ENCODE measurements around the gene SYT1.

SYT1 gene

DNA sequence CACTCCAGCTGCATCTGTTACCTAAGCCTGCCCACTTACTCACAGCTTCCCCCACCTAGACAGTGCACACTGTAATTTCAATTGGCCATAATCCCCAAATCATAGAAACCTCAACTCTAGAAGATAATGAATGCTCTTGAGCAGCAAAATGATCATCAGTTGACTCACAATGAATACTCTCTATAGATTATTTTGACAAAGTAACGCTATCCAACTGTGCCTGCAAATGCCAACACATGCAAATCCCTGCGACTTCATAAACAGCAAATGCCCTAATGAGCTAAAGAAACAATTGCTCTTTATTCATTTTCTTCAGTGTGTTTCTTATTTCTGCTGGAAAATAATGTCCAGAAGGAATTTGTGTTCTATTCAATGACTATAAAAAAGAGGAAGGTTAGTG, 506.7 kb downstream of the SYT1 start:
- no peaks in the 10 kb centered on the region for H3K36me3 ChIP-seq (ENCODE audit: control insufficient read depth, insufficient read depth, low read length)
- no peaks in the 10 kb centered on the region for H3K9me3 ChIP-seq (ENCODE audit: control insufficient read depth, insufficient read depth, low read length)
- no peak overlapping the region for H3K9ac ChIP-seq (ENCODE audit: low read depth, low read length)
- peaks cover 10% of the 10 kb centered on the region for H3K4me1 ChIP-seq (ENCODE audit: control insufficient read depth, insufficient read depth, low read length)
- no peak overlapping the region for H3K4me3 ChIP-seq (ENCODE audit: low read depth, low read length)
- no peaks in the 10 kb centered on the region for H3K27me3 ChIP-seq (ENCODE audit: control insufficient read depth, insufficient read depth, low read length)

GRCh38 chr12:79373896-79374499, 509.4 kb downstream of the SYT1 start:
- peaks cover 15% of the 10 kb centered on the region for H3K4me1 ChIP-seq (ENCODE audit: control insufficient read depth, insufficient read depth, low read length)
- no peaks in the 10 kb centered on the region for H3K9me3 ChIP-seq (ENCODE audit: control insufficient read depth, insufficient read depth, low read length)
- no peak overlapping the region for H3K4me3 ChIP-seq (ENCODE audit: low read depth, low read length)
- no peaks in the 10 kb centered on the region for H3K27me3 ChIP-seq (ENCODE audit: control insufficient read depth, insufficient read depth, low read length)
- H3K36me3 ChIP-seq (ENCODE audit: control insufficient read depth, insufficient read depth, low read length), result no peaks in the 10 kb centered on the region
- H3K9ac ChIP-seq (ENCODE audit: low read depth, low read length), result no peak overlapping the region

- Histone ChIP-seq H3K9ac (ENCODE audit: low read depth, low read length) (no peak overlapping the region), H3K36me3 (ENCODE audit: control insufficient read depth, insufficient read depth, low read length) (no peaks in the 10 kb centered on the region), H3K27me3 (ENCODE audit: control insufficient read depth, insufficient read depth, low read length) (no peaks in the 10 kb centered on the region), H3K9me3 (ENCODE audit: control insufficient read depth, insufficient read depth, low read length) (no peaks in the 10 kb centered on the region), H3K4me1 (ENCODE audit: control insufficient read depth, insufficient read depth, low read length) (peaks cover 15% of the 10 kb centered on the region), H3K4me3 (ENCODE audit: low read depth, low read length) (no peak overlapping the region)
Observed at GRCh38 chr12:79374545-79374944, 510.0 kb downstream of the SYT1 start.

- no peaks in the 10 kb centered on the region for H3K27me3 ChIP-seq (ENCODE audit: control insufficient read depth, insufficient read depth, low read length)
- H3K9me3 ChIP-seq (ENCODE audit: control insufficient read depth, insufficient read depth, low read length), result no peaks in the 10 kb centered on the region
- H3K4me3 ChIP-seq (ENCODE audit: low read depth, low read length), result no peak overlapping the region
- H3K36me3 ChIP-seq (ENCODE audit: control insufficient read depth, insufficient read depth, low read length), result no peaks in the 10 kb centered on the region
- no peak overlapping the region for H3K9ac ChIP-seq (ENCODE audit: low read depth, low read length)
- peaks cover 19% of the 10 kb centered on the region for H3K4me1 ChIP-seq (ENCODE audit: control insufficient read depth, insufficient read depth, low read length)
Observed at GRCh38 chr12:79375050-79375449, 510.5 kb downstream of the SYT1 start.

GRCh38 chr12:79378496-79378895, 513.9 kb downstream of the SYT1 start:
- H3K36me3 ChIP-seq (ENCODE audit: control insufficient read depth, insufficient read depth, low read length), result no peaks in the 10 kb centered on the region
- no peak overlapping the region for H3K4me3 ChIP-seq (ENCODE audit: low read depth, low read length)
- no peak overlapping the region for H3K9ac ChIP-seq (ENCODE audit: low read depth, low read length)
- H3K4me1 ChIP-seq (ENCODE audit: control insufficient read depth, insufficient read depth, low read length), result peaks cover 31% of the 10 kb centered on the region
- H3K27me3 ChIP-seq (ENCODE audit: control insufficient read depth, insufficient read depth, low read length), result no peaks in the 10 kb centered on the region
- H3K9me3 ChIP-seq (ENCODE audit: control insufficient read depth, insufficient read depth, low read length), result no peaks in the 10 kb centered on the region

DNA sequence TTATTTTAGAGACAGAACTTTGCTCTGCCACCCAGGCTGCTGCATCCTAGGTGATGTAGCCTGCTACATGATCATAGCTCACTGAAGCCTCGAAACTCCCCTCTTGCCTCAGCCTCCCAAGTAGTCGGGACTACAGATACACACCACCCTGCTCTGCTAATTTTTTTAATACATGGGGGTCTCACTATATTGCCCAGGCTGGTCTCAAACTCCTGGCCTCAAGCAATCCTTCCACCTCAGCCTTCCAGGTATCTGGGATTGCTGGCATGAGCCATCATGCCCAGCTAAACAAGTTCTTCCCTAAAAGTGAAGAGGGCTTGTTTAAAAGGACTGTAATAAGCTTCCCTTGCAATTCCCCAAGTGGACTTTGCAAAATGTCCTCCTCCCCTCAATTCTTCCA, 515.8 kb downstream of the SYT1 start:
- Histone ChIP-seq H3K9ac (ENCODE audit: low read depth, low read length) (no peak overlapping the region), H3K36me3 (ENCODE audit: control insufficient read depth, insufficient read depth, low read length) (no peaks in the 10 kb centered on the region), H3K27me3 (ENCODE audit: control insufficient read depth, insufficient read depth, low read length) (no peaks in the 10 kb centered on the region), H3K4me1 (ENCODE audit: control insufficient read depth, insufficient read depth, low read length) (peaks cover 27% of the 10 kb centered on the region), H3K4me3 (ENCODE audit: low read depth, low read length) (no peak overlapping the region), H3K9me3 (ENCODE audit: control insufficient read depth, insufficient read depth, low read length) (no peaks in the 10 kb centered on the region)

DNA sequence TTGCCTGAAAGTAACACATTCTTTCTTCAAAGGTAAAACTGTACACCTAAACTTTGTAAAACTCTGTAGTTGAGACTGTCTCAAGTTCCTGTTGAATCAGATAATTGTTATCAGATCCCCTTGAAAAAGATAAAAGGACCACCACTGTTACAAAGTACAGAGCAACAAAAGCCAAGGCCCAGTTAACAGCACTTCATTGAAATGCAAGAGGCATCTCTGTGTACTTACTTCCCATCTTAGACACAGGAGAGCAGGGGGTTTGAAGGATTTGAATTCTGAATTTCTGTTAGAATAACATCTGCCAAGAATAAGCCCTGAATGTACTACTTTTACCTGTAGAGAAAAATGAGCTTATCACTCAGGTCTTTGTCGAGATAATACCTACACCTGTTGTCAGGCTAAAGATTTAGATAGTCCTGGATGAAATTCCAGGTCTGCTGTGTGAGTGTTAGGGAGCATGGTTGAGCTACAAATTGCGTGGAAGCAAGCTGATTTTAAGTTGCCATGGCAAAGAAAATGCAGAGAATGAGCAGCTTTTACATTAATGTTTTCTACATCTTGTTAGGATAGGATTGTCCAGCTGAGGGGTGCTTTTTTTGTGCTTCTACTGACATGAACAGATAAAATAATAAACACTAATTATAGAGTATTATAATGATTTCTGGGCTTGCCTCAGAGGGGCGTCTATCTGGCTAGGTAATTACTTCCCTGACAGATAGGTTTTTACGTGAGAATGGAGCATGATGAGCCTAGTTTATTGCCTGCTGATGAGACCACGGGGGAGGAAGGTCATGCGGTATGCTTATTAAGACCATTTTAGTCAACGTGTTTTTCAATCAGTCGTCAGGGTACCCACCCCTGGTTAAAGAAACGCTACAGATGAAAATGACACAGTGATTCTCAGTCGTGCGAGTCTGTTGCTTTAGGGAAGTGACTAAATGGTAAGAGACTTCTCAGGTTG, 517.0 kb downstream of the SYT1 start:
- H3K9ac ChIP-seq (ENCODE audit: low read depth, low read length), result no peak overlapping the region
- H3K36me3 ChIP-seq (ENCODE audit: control insufficient read depth, insufficient read depth, low read length), result no peaks in the 10 kb centered on the region
- H3K27me3 ChIP-seq (ENCODE audit: control insufficient read depth, insufficient read depth, low read length), result no peaks in the 10 kb centered on the region
- H3K9me3 ChIP-seq (ENCODE audit: control insufficient read depth, insufficient read depth, low read length), result no peaks in the 10 kb centered on the region
- peaks cover 27% of the 10 kb centered on the region for H3K4me1 ChIP-seq (ENCODE audit: control insufficient read depth, insufficient read depth, low read length)
- no peak overlapping the region for H3K4me3 ChIP-seq (ENCODE audit: low read depth, low read length)

DNA sequence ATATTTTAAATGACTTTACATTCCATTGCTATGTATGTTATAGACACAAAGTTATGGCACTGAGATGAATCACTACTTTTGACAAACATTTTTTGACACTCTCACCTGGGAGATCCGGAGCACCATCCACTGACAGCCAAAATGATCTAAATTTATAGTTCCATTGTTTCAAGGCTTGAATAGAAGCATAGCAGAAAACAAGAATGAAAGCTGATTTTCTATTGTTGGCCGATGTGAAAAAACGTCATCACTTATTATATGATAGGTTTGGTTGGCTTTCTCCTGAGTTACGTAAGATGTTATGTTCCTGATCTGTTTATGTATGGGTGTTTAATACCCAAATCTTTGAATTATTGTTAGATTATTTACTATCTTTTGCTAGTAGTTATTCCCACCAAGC, 520.0 kb downstream of the SYT1 start:
- no peaks in the 10 kb centered on the region for H3K36me3 ChIP-seq (ENCODE audit: control insufficient read depth, insufficient read depth, low read length)
- H3K4me1 ChIP-seq (ENCODE audit: control insufficient read depth, insufficient read depth, low read length), result peaks cover 20% of the 10 kb centered on the region
- H3K27me3 ChIP-seq (ENCODE audit: control insufficient read depth, insufficient read depth, low read length), result no peaks in the 10 kb centered on the region
- H3K9me3 ChIP-seq (ENCODE audit: control insufficient read depth, insufficient read depth, low read length), result no peaks in the 10 kb centered on the region
- H3K4me3 ChIP-seq (ENCODE audit: low read depth, low read length), result no peak overlapping the region
- no peak overlapping the region for H3K9ac ChIP-seq (ENCODE audit: low read depth, low read length)

- H3K36me3 ChIP-seq (ENCODE audit: control insufficient read depth, insufficient read depth, low read length), result no peaks in the 10 kb centered on the region
- no peaks in the 10 kb centered on the region for H3K4me1 ChIP-seq (ENCODE audit: control insufficient read depth, insufficient read depth, low read length)
- no peaks in the 10 kb centered on the region for H3K27me3 ChIP-seq (ENCODE audit: control insufficient read depth, insufficient read depth, low read length)
- no peak overlapping the region for H3K4me3 ChIP-seq (ENCODE audit: low read depth, low read length)
- no peak overlapping the region for H3K9ac ChIP-seq (ENCODE audit: low read depth, low read length)
- H3K9me3 ChIP-seq (ENCODE audit: control insufficient read depth, insufficient read depth, low read length), result no peaks in the 10 kb centered on the region
Observed at GRCh38 chr12:79388011-79388410, 523.4 kb downstream of the SYT1 start.

DNA sequence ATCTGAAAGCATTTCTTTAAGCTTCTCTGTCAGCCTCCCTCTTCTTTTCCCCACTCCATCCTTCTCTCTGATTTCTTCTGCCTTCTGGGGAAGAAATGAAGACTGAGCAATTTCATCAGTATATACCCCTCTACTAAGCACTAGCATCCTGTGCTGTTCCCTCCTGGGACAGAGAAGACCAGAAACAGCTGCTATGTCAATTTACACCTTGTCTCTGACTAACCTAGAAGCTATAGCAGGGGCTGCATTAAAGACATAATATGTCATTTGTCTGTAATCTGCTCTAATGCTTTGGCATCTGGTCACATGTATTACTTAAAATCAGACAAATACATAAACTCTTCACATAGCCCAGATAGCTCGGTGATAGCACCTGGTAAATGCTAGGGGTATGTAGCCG, 529.3 kb downstream of the SYT1 start:
- Histone ChIP-seq H3K36me3 (ENCODE audit: control insufficient read depth, insufficient read depth, low read length) (no peaks in the 10 kb centered on the region), H3K9ac (ENCODE audit: low read depth, low read length) (no peak overlapping the region), H3K4me3 (ENCODE audit: low read depth, low read length) (no peak overlapping the region), H3K27me3 (ENCODE audit: control insufficient read depth, insufficient read depth, low read length) (no peaks in the 10 kb centered on the region), H3K9me3 (ENCODE audit: control insufficient read depth, insufficient read depth, low read length) (no peaks in the 10 kb centered on the region), H3K4me1 (ENCODE audit: control insufficient read depth, insufficient read depth, low read length) (no peaks in the 10 kb centered on the region)

DNA sequence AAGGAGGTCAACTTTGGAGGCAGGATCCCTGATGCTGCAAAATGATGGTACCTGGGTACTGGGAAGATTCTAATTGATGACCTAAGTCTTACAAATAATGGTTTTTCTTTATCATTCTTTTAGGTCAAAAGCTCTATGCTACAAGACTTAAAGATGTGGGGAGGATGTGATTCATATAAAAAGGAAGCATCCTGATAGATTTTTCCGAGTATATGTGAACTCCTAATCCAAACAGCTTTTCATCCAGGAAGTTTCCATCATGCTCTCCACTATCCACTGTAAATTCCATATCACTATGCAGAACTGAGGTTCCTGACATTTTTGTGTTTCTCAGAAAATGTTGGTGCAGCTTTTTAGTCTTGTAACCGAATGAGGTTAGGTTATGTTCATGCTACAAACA, 533.0 kb downstream of the SYT1 start:
- no peak overlapping the region for H3K4me3 ChIP-seq (ENCODE audit: low read depth, low read length)
- no peak overlapping the region for H3K9ac ChIP-seq (ENCODE audit: low read depth, low read length)
- peaks cover 7% of the 10 kb centered on the region for H3K4me1 ChIP-seq (ENCODE audit: control insufficient read depth, insufficient read depth, low read length)

DNA sequence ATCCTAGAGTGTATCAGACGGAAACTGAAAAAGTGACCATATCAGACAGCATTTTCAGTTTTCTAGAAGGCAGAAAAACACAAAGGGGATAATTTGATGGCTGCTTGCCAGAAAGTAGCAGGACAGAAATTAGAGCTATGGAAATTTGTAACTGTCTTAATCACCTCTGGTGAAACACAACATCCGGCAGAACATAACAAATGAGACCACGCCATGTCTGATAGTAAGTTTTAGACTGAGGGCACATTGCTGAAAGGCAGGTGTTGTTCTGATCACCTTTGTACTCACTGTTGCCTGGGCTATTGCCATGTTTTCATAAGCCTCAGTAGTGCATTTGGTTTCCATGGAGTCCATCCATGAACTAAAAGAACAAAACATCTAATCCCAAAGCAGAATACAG, 535.9 kb downstream of the SYT1 start:
- Histone ChIP-seq H3K9ac (ENCODE audit: low read depth, low read length) (no peak overlapping the region), H3K4me3 (ENCODE audit: low read depth, low read length) (no peak overlapping the region), H3K36me3 (ENCODE audit: control insufficient read depth, insufficient read depth, low read length) (no peaks in the 10 kb centered on the region), H3K9me3 (ENCODE audit: control insufficient read depth, insufficient read depth, low read length) (no peaks in the 10 kb centered on the region), H3K27me3 (ENCODE audit: control insufficient read depth, insufficient read depth, low read length) (no peaks in the 10 kb centered on the region), H3K4me1 (ENCODE audit: control insufficient read depth, insufficient read depth, low read length) (peaks cover 20% of the 10 kb centered on the region)

More for the DNA sequence above, 533.0 kb downstream of the SYT1 start:
- no peaks in the 10 kb centered on the region for H3K36me3 ChIP-seq (ENCODE audit: control insufficient read depth, insufficient read depth, low read length)
- H3K9me3 ChIP-seq (ENCODE audit: control insufficient read depth, insufficient read depth, low read length), result no peaks in the 10 kb centered on the region
- H3K27me3 ChIP-seq (ENCODE audit: control insufficient read depth, insufficient read depth, low read length), result no peaks in the 10 kb centered on the region

Measured in iPS-15b (cell line).